MCF 10A (cell line): ENCODE measurements around the gene CCDC47. TPM values are rescaled to one million over a fixed set of nuclear protein-coding genes. Genes with fewer than 3 reads are reported as not detected.

Experiments
- BruUV-seq: library from RNA; stranded (reverse); fragments of 400-500 nt; replicated peaks from 2 replicates; lab custom pipeline; 2021; lab: Mats Ljungman, UMichigan
- CTCF ChIA-PET: fragments of 300-600 bp; sonication (Branson Sonifier 250); formaldehyde crosslinking; extraction: SDS; loops from one replicate; lab custom pipeline; 2021; ENCODE audit warnings: antibody characterized with exemption, inconsistent platforms; lab: Yijun Ruan, JAX
- POLR2A ChIA-PET: fragments of 300-600, 350-650 bp; sonication (Branson Sonifier 250); formaldehyde crosslinking; extraction: SDS; loops from one replicate; lab custom pipeline; 2020; ENCODE audit warnings: antibody characterized with exemption, inconsistent platforms; lab: Yijun Ruan, JAX
- DNase-seq: peaks from one replicate; pipeline ENCODE4 v3.0.0-alpha.2; 2018; ENCODE audit not compliant: unreplicated experiment
- H3K27ac Mint-ChIP-seq: one replicate; pipeline ENCODE4 v1.8.0; 2022; ENCODE audit warnings: mild to moderate bottlenecking, low read depth, mixed read lengths; ENCODE audit not compliant: unreplicated experiment
- H3K27me3 Mint-ChIP-seq: one replicate; pipeline ENCODE4 v1.8.0; 2022; ENCODE audit warnings: mixed read lengths; ENCODE audit not compliant: insufficient read depth, unreplicated experiment
- H3K36me3 Mint-ChIP-seq: one replicate; pipeline ENCODE4 v1.8.0; 2022; ENCODE audit warnings: mild to moderate bottlenecking, moderate library complexity, mixed read lengths; ENCODE audit not compliant: insufficient read depth, unreplicated experiment
- H3K4me1 Mint-ChIP-seq: one replicate; pipeline ENCODE4 v1.8.0; 2022; ENCODE audit warnings: mixed read lengths; ENCODE audit not compliant: insufficient read depth, unreplicated experiment
- H3K4me3 Mint-ChIP-seq: one replicate; pipeline ENCODE4 v1.8.0; 2022; ENCODE audit warnings: mild to moderate bottlenecking, moderate library complexity, mixed read lengths; ENCODE audit not compliant: unreplicated experiment
- H3K9me3 Mint-ChIP-seq: one replicate; pipeline ENCODE4 v1.8.0; 2022; ENCODE audit warnings: mixed read lengths; ENCODE audit not compliant: unreplicated experiment
- CTCF ChIP-seq: fragments of 200-600 bp; IDR thresholded peaks from one replicate; pipeline ENCODE4 v1.8.0; 2022; ENCODE audit warnings: antibody characterized with exemption, mild to moderate bottlenecking; ENCODE audit not compliant: unreplicated experiment
- intact Hi-C: fragments of 100-400 bp; cut with micrococcal nuclease; formaldehyde crosslinking; loops from 2 replicates; pipeline ENCODE4 v1.14.1; 2022
- total RNA-seq: library from RNA; stranded (reverse); gene quantifications from 2 replicates; pipeline ENCODE4 v1.2.3, GENCODE V29; 2022

CCDC47 gene
- total RNA-seq, 1 experiment from 2014 or later = 114 TPM

GRCh38 chr17:63762161-63763078, 11.0 kb downstream of the CCDC47 start:
- H3K36me3 Mint-ChIP-seq = peaks cover 87% of the 10 kb centered on the region

GRCh38 chr17:63760771-63761539, 12.4 kb downstream of the CCDC47 start:
- CTCF ChIA-PET = interaction anchor here (0.7 kb wide), 1 partner anchor 98 kb away, joined by 3 read pairs; no protein-coding TSS in a partner anchor
- DNase-seq = no peak
- BruUV-seq = no TSS peak

More at GRCh38 chr17:63762161-63763078, 11.0 kb downstream of the CCDC47 start:
- H3K4me1 Mint-ChIP-seq = peaks cover 6% of the 10 kb centered on the region
- H3K27me3 Mint-ChIP-seq = no peaks in the 10 kb centered on the region
- no peak for TF ChIP-seq CTCF
- H3K4me3 Mint-ChIP-seq = no peak overlapping the region
- no TSS peak for BruUV-seq
- no peak overlapping the region for H3K27ac Mint-ChIP-seq
- no peaks in the 10 kb centered on the region for H3K9me3 Mint-ChIP-seq
- ChIA-PET CTCF (interaction anchor here (0.6 to 1.1 kb wide), 2 partner anchors 12 to 1716 kb away, joined by 3 read pairs; no protein-coding TSS in a partner anchor), POLR2A (interaction anchor here (0.6 to 2.8 kb wide), 7 partner anchors 9 to 636 kb away, joined by 3 to 20 read pairs (median 4); partner anchors contain the start of genes CCDC47 and DDX42)
- intact Hi-C loops = no loop called here
- no peak for DNase-seq

GRCh38 chr17:63758428-63758827, 15.0 kb downstream of the CCDC47 start:
- peaks cover 94% of the 10 kb centered on the region for H3K36me3 Mint-ChIP-seq
- TF ChIP-seq CTCF = no peak
- no peaks in the 10 kb centered on the region for H3K9me3 Mint-ChIP-seq
- CTCF ChIA-PET = no interaction called here
- no TSS peak for BruUV-seq
- H3K4me3 Mint-ChIP-seq = no peak overlapping the region
- intact Hi-C loops = no loop called here
- no peak for DNase-seq
- H3K27ac Mint-ChIP-seq = no peak overlapping the region
- H3K4me1 Mint-ChIP-seq = no peaks in the 10 kb centered on the region
- H3K27me3 Mint-ChIP-seq = no peaks in the 10 kb centered on the region
- POLR2A ChIA-PET = interaction anchor here (1.0 kb wide), 1 partner anchor 15 kb away, joined by 7 read pairs; the partner anchor contains the start of genes CCDC47 and DDX42

More at GRCh38 chr17:63760771-63761539, 12.4 kb downstream of the CCDC47 start:
- Mint-ChIP-seq H3K4me3 (no peak overlapping the region), H3K36me3 (peaks cover 90% of the 10 kb centered on the region), H3K9me3 (no peaks in the 10 kb centered on the region), H3K27ac (no peak overlapping the region), H3K27me3 (no peaks in the 10 kb centered on the region), H3K4me1 (peaks cover 4% of the 10 kb centered on the region)
- intact Hi-C loops = no loop called here
- no peak for TF ChIP-seq CTCF
- POLR2A ChIA-PET = interaction anchor here (1.3 to 2.8 kb wide), 2 partner anchors 9 to 13 kb away, joined by 4 to 20 read pairs; partner anchors contain the start of genes CCDC47 and DDX42
